IMR-90 (cell line): ENCODE measurements around the gene NOS1. TPM values are rescaled to one million over a fixed set of nuclear protein-coding genes. Genes with fewer than 3 reads are reported as not detected.
"Not testable (repeated sequence)": the region's sequence is repeated elsewhere in the genome, so short reads cannot be mapped to it uniquely, and the experiment has no call there.

Source experiments
- ATAC-seq: fragments of 200-7000 bp; cut with Tn5 transposase; 2 replicates; pipeline ENCODE4 v1.9.1; 2020; ENCODE audit warnings: low read depth, mild to moderate bottlenecking, moderate library complexity
- BruUV-seq: library from RNA; stranded (reverse); fragments of 400-500 nt; replicated peaks from 2 replicates; lab custom pipeline; 2021; lab: Mats Ljungman, UMichigan
- CTCF ChIA-PET: fragments of 300-600 bp; formaldehyde crosslinking; extraction: SDS; loops from one replicate; lab custom pipeline; 2021; ENCODE audit warnings: antibody characterized with exemption; lab: Yijun Ruan, JAX
- POLR2A ChIA-PET: fragments of 300-600 bp; sonication (Branson Sonifier 250); formaldehyde crosslinking; loops from one replicate; lab custom pipeline; 2022; ENCODE audit warnings: antibody characterized with exemption; ENCODE audit not compliant: unreplicated experiment; lab: Charles Lee
- DNase-seq: peaks from one replicate; pipeline ENCODE4 v3.0.0; 2013
- H2AFZ ChIP-seq: replicated peaks from 2 replicates; pipeline ENCODE3; 2013; ENCODE audit warnings: low read length, mild to moderate bottlenecking; ENCODE audit not compliant: poor library complexity
- H2AK5ac ChIP-seq: 2 replicates; pipeline ENCODE4 v1.6.1; 2013; ENCODE audit warnings: low read depth, low read length, inconsistent platforms
- H2AK9ac ChIP-seq: replicated peaks from 2 replicates; pipeline ENCODE3; 2013; ENCODE audit warnings: mild to moderate bottlenecking, low read depth, low read length, moderate library complexity; ENCODE audit not compliant: poor library complexity
- H2BK120ac ChIP-seq: 2 replicates; pipeline ENCODE4 v1.6.1; 2013; ENCODE audit warnings: low read depth, low read length, inconsistent platforms
- H2BK15ac ChIP-seq: 3 replicates; pipeline ENCODE4 v1.6.1; 2013; ENCODE audit warnings: low read depth, low read length, inconsistent platforms
- H2BK20ac ChIP-seq: 2 replicates; pipeline ENCODE4 v1.6.1; 2013; ENCODE audit warnings: low read depth, mild to moderate bottlenecking, inconsistent platforms, low read length, moderate library complexity
- H2BK5ac ChIP-seq: 2 replicates; pipeline ENCODE4 v1.6.1; 2013; ENCODE audit warnings: mild to moderate bottlenecking, low read depth, low read length, inconsistent platforms; ENCODE audit not compliant: poor library complexity, severe bottlenecking
- H3K14ac ChIP-seq: replicated peaks from 2 replicates; pipeline ENCODE4 v1.6.1; 2013; ENCODE audit warnings: low read depth, low read length, inconsistent platforms
- H3K18ac ChIP-seq: 2 replicates; pipeline ENCODE4 v1.6.1; 2013; ENCODE audit warnings: low read depth, low read length, control low read depth
- H3K23ac ChIP-seq: 2 replicates; pipeline ENCODE4 v1.6.1; 2013; ENCODE audit warnings: low read depth, low read length, inconsistent platforms
- H3K27ac ChIP-seq: 2 replicates; pipeline ENCODE4 v1.5.1; 2013; ENCODE audit warnings: mild to moderate bottlenecking, control low read depth, low read length; ENCODE audit not compliant: insufficient read depth
- H3K27me3 ChIP-seq: 2 replicates; pipeline ENCODE4 v1.6.1; 2013; ENCODE audit warnings: low read length; ENCODE audit not compliant: control insufficient read depth, insufficient read depth
- H3K36me3 ChIP-seq: 2 replicates; pipeline ENCODE4 v1.6.1; 2013; ENCODE audit warnings: low read length, mixed read lengths; ENCODE audit not compliant: control insufficient read depth, insufficient read depth
- H3K4ac ChIP-seq: 2 replicates; pipeline ENCODE4 v1.6.1; 2013; ENCODE audit warnings: low read depth, low read length, inconsistent platforms
- H3K4me1 ChIP-seq: 2 replicates; pipeline ENCODE4 v1.6.1; 2013; ENCODE audit warnings: low read length, mixed read lengths; ENCODE audit not compliant: control insufficient read depth, insufficient read depth
- H3K4me2 ChIP-seq: 2 replicates; pipeline ENCODE4 v1.6.1; 2013; ENCODE audit warnings: low read depth, mild to moderate bottlenecking, control low read depth, low read length, moderate library complexity
- H3K4me3 ChIP-seq: 2 replicates; pipeline ENCODE4 v1.5.1; 2013; ENCODE audit warnings: low read depth, mild to moderate bottlenecking, control low read depth, low read length, moderate library complexity; ENCODE audit not compliant: insufficient read depth
- H3K56ac ChIP-seq: 2 replicates; pipeline ENCODE4 v1.6.1; 2013; ENCODE audit warnings: low read length, inconsistent platforms; ENCODE audit not compliant: insufficient read depth; ENCODE audit errors: extremely low read depth
- H3K79me1 ChIP-seq, 2 experiments: 2 replicates each; pipeline ENCODE4 v1.6.1; 2013; ENCODE audit warnings: low read length in 2 of 2, inconsistent platforms in 1 of 2, low read depth in 1 of 2
- H3K9ac ChIP-seq: 2 replicates; pipeline ENCODE4 v1.6.1; 2013; ENCODE audit warnings: low read depth, low read length, control low read depth
- H3K9me1 ChIP-seq: 2 replicates; pipeline ENCODE4 v1.6.1; 2013; ENCODE audit warnings: low read length, inconsistent platforms; ENCODE audit not compliant: insufficient read depth
- H3K9me3 ChIP-seq: 2 replicates; pipeline ENCODE4 v1.6.1; 2013; ENCODE audit warnings: low read length; ENCODE audit not compliant: control insufficient read depth, insufficient read depth
- H4K20me1 ChIP-seq: 2 replicates; pipeline ENCODE4 v1.6.1; 2013; ENCODE audit warnings: low read length, inconsistent platforms; ENCODE audit not compliant: insufficient read depth
- H4K5ac ChIP-seq: 2 replicates; pipeline ENCODE4 v1.6.1; 2013; ENCODE audit warnings: mild to moderate bottlenecking, low read depth, low read length, control low read depth
- H4K8ac ChIP-seq, 2 experiments: 2 replicates each; pipeline ENCODE4 v1.6.1; 2013; ENCODE audit warnings: low read depth in 2 of 2, low read length in 2 of 2, control low read depth in 1 of 2, inconsistent platforms in 1 of 2
- H4K91ac ChIP-seq: 2 replicates; pipeline ENCODE4 v1.6.1; 2013; ENCODE audit warnings: low read depth, low read length, inconsistent platforms; ENCODE audit not compliant: insufficient read depth
- CEBPB ChIP-seq: IDR thresholded peaks from 2 replicates; pipeline ENCODE4 v1.6.1; 2012; ENCODE audit warnings: low read depth, low read length, improper control_type of control experiment
- WGBS, 2 experiments: methylation state at CpG; one replicate each; pipeline versions ENCODE4 v1.1.5 to v1.1.7; 2013; ENCODE audit warnings: missing lambda C conversion rate in 2 of 2; ENCODE audit not compliant: insufficient read length in 1 of 2; ENCODE audit errors: extremely low coverage in 2 of 2; 5-methylcytosine and 5-hydroxymethylcytosine counted together
- dilution Hi-C: fragments of 300-500 bp; cut with HindIII; formaldehyde crosslinking; loops from one replicate; pipeline ENCODE4 v1.14.3; 2018; ENCODE audit warnings: low sequenced_read_pairs; ENCODE audit not compliant: unreplicated experiment
- in situ Hi-C: fragments of 300-500 bp; cut with MboI; formaldehyde crosslinking; loops from 3 replicates; pipeline ENCODE4 v1.14.3; 2019; ENCODE audit warnings: low sequenced_read_pairs, inconsistent platforms, mixed read lengths
- intact Hi-C: fragments of 100-400 bp; cut with micrococcal nuclease; formaldehyde crosslinking; loops from 2 replicates; pipeline ENCODE4 v1.10.0; 2022
- polyA plus RNA-seq, 3 experiments: library from polyadenylated mRNA; depleted of rRNA; stranded (reverse); fragments of >200 nt; gene quantifications; 2 replicates each; pipeline ENCODE4 v1.2.3, GENCODE V29; 2012; ENCODE audit warnings: low replicate concordance in 1 of 3
- total RNA-seq: library from RNA; depleted of rRNA; stranded (reverse); fragments of >200 nt; gene quantifications from 2 replicates; pipeline ENCODE4 v1.2.3, GENCODE V29; 2012

NOS1 gene
- total and polyA plus RNA-seq, 2 of the 4 experiments (the other 2 are of a cell fraction): 0.09 TPM; not detected in 1

- H2BK20ac ChIP-seq: no peak overlapping the region
- no peak overlapping the region for H2AK9ac ChIP-seq
- H3K4me3 ChIP-seq: no peak overlapping the region
- H3K79me1 ChIP-seq: no peaks in the 10 kb centered on the region
- TF ChIP-seq CEBPB: no peak
- H3K9me3 ChIP-seq: peaks cover 16% of the 10 kb centered on the region
- no peak overlapping the region for H3K27ac ChIP-seq
- DNase-seq (no peak), ATAC-seq (no peak)
- no peak overlapping the region for H3K9ac ChIP-seq
- H2BK120ac ChIP-seq: no peak overlapping the region
- dilution Hi-C loops: no loop called here
- no peak overlapping the region for H4K5ac ChIP-seq
- ChIA-PET CTCF (no interaction called here), POLR2A (no interaction called here)
- no peaks in the 10 kb centered on the region for H3K9me1 ChIP-seq
- H4K20me1 ChIP-seq: no peaks in the 10 kb centered on the region
- no peak overlapping the region for H3K23ac ChIP-seq
- H2BK15ac ChIP-seq: no peak overlapping the region
- H3K36me3 ChIP-seq: no peaks in the 10 kb centered on the region
- in situ Hi-C loops: no loop called here
- no peak overlapping the region for H4K91ac ChIP-seq
- no CpG with 5 or more reads among the region's 3 CpGs for WGBS, 2 experiments
- H3K14ac ChIP-seq: no peak overlapping the region
- no peak overlapping the region for H2BK5ac ChIP-seq
- no peak overlapping the region for H3K18ac ChIP-seq
- no peak overlapping the region for H4K8ac ChIP-seq
- BruUV-seq: no TSS peak
- no peak overlapping the region for H2AFZ ChIP-seq
- no peak overlapping the region for H3K4ac ChIP-seq
- no peak overlapping the region for H3K4me2 ChIP-seq
- H3K4me1 ChIP-seq: no peaks in the 10 kb centered on the region
- H3K27me3 ChIP-seq: no peaks in the 10 kb centered on the region
- H3K56ac ChIP-seq: no peak overlapping the region
- H2AK5ac ChIP-seq: no peak overlapping the region
- intact Hi-C loops: no loop called here
Observed at GRCh38 chr12:117370588-117370987, 9.2 kb upstream of the NOS1 start.

- H2BK5ac ChIP-seq, H2BK120ac ChIP-seq, H3K4me3 ChIP-seq, H4K91ac ChIP-seq, H2AK9ac ChIP-seq, H4K20me1 ChIP-seq, CTCF ChIA-PET, dilution Hi-C loops, H3K27ac ChIP-seq, BruUV-seq, DNase-seq, H4K8ac ChIP-seq, H2BK15ac ChIP-seq, H3K36me3 ChIP-seq, H3K4me1 ChIP-seq, H3K9me1 ChIP-seq, H3K23ac ChIP-seq, H4K5ac ChIP-seq, POLR2A ChIA-PET, H3K56ac ChIP-seq, H3K4ac ChIP-seq, H2AK5ac ChIP-seq, H3K18ac ChIP-seq, H2AFZ ChIP-seq, H3K27me3 ChIP-seq, H3K79me1 ChIP-seq, H3K9ac ChIP-seq, H2BK20ac ChIP-seq, H3K14ac ChIP-seq, ATAC-seq, H3K4me2 ChIP-seq: not testable (repeated sequence)
- 40% methylated on average over 2 of the region's 17 CpGs; no CpG with 5 or more reads in 1 of the 2 experiments for WGBS, 2 experiments
- in situ Hi-C loops: loop anchor here (10.0 kb wide), 1 partner anchor 465 kb away; no protein-coding TSS in a partner anchor
- intact Hi-C loops: loop anchor here (5.0 kb wide), 1 partner anchor 482 kb away; no protein-coding TSS in a partner anchor
- peaks cover 15% of the 10 kb centered on the region; the same call in 1 of the 2 replicates for H3K9me3 ChIP-seq
Observed at GRCh38 chr12:117370000-117370399, 8.6 kb upstream of the NOS1 start.
